Activated naive CD8-positive, alpha-beta T cell treated with anti-CD3 and anti-CD28 coated beads, Interleukin-2, amount 50 U/mL, for 16 hours (primary cell): ENCODE data around the gene SPAG16.
"Not testable (repeated sequence)": the region's sequence is repeated elsewhere in the genome, so short reads cannot be mapped to it uniquely, and the experiment has no call there.

Experiments
- DNase-seq: peaks from one replicate; pipeline ENCODE4 v3.0.0-alpha.2; 2020; ENCODE audit warnings: low read depth, low spot score

SPAG16 gene

DNA sequence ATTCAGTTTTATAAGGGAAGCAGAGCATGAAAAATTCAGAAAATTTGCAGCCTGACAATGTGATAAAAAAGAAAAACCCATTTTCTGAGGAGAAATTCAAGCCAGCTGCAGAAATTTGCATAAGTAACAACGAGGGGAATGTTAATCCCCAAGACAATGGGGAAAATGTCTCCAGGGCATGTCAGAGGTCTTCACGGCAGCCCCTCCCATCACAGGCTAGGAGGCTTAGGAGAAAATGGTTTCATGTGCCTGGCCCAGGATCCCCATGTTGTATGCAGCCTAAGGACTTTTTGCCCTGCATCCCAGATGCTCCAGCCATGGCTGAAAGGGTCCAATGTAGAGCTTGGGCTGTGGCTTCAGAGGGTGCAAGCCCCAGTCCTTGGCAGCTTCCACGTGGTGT is 714.7 kb downstream of the SPAG16 start:
- DNase-seq, result not testable (repeated sequence)

DNA sequence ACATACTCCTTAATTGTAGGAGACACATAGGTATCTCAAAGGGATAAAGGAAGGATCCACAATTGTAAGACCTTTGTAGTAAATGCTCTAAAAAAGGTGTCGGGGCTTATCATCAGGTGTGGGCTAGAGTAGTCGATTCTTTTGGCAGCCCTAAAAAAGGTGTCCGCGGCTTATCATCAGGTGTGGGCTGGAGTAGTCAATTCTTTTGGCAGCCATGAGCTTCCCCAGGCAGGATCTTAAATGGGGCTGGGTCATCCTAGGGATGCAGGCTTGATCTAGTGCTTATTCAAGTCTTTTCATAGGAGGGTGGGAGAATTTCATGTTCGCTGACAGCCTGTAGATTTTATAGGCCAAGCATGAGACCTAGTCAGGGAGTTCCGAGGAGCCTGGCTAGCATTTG is 720.2 kb downstream of the SPAG16 start:
- no peak for DNase-seq

GRCh38 chr2:214005337-214005736 is 721.1 kb downstream of the SPAG16 start:
- no peak for DNase-seq

GRCh38 chr2:214006601-214007000 is 722.3 kb downstream of the SPAG16 start:
- DNase-seq, result no peak

GRCh38 chr2:214011676-214012075 is 727.4 kb downstream of the SPAG16 start:
- no peak for DNase-seq

- no peak for DNase-seq
These were observed 730.4 kb downstream of the SPAG16 start for GRCh38 chr2:214014551-214015220.

DNA sequence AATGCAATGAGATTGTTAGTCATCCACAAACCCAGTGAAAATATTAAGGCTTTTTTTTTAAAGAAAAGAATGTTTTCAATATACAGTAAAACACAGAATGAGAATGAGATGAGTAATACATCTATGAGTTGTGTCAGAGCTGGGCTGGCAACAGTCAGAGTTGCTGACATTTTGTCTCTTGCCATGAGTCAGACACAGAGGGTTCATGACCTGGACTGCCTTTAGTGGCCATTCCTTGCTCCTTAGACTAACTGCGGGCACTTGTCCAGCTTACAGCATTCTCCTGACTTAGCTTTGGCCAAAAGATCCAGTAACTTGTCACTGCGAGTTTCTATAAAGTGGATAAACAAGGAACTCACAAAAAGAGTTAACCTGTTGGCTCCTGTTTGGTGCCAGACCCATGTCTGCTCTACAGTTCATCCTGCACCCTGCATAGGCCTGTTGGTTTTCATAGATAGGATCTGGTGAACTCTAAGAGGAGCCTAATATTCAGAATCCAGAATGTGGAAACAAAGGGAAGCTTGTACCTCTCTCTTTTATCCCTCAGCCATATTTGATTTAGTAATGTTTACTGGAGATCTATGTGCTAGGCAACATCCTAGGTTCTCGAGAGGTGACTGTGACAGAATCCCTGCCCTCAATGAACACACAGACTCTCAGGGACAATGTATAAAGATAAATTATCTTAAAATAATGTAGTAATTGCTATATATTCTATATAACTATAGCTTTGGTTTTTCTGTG is 735.1 kb downstream of the SPAG16 start:
- DNase-seq, result no peak

- DNase-seq, result no peak
These were observed 735.7 kb downstream of the SPAG16 start for GRCh38 chr2:214019973-214020345.

- no peak for DNase-seq
These were observed 744.9 kb downstream of the SPAG16 start for GRCh38 chr2:214029190-214029589.

- DNase-seq, result no peak
These were observed 747.3 kb downstream of the SPAG16 start for GRCh38 chr2:214031566-214031965.

DNA sequence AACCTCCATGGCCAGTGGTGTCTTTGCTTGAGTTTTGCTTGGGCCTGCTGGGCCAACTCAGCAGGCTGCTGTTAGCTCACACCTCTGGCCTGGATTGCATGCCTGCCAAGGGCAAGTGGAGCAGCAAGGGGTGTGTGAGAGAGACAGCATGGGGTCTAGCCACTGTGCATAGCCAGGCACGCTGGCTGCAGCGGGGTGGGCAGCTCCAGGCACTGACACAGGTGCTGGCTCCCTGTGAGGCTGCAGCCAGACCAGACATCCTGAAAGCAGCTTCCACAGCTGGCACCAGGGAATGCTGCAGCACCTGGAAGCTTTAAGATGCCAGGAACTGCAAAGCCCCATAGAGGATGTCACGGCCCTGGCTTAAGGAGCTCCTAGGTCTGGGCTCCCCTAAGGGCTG is 750.2 kb downstream of the SPAG16 start:
- DNase-seq, result no peak

- DNase-seq, result no peak
These were observed 751.0 kb downstream of the SPAG16 start for GRCh38 chr2:214035091-214035852.

GRCh38 chr2:214035921-214036320 is 751.7 kb downstream of the SPAG16 start:
- DNase-seq, result no peak

DNA sequence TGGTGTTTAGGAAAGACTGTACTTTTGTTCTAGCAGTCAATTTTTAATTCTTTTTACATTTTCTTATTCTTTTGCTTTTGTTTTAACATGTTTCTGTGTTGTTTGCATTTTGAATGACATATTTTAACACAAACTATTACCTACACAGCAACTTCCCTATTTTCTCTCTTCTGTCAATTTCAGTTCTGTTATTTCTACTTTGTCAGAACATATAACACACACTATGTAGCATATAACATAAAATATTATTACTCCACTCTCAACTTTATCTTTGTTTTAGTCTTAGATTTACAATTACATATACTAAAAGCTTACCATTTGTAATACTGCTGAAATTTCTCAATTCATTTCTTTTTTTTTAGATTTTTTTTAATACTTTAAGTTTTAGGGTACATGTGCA is 753.9 kb downstream of the SPAG16 start:
- DNase-seq, result no peak

DNA sequence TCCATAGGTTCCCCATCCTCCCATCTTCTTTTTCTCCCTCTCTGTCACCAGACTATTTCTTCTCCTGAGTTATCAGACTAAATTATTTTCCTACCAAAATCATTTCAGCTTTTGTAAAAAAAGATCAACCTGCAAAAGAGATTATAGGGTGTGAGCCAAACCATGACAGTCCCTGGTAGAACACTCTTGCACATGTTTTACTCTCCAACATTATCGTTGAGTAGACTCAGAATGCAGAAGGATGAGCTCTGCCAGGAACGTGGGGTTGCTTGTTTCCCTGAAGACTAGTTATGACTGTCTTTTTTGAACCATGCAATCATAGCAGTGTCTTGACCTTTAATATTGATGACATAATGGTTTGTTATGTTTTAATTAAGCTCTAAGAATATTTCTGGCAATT is 766.5 kb downstream of the SPAG16 start:
- DNase-seq, result no peak

- DNase-seq, result no peak
These were observed 767.3 kb downstream of the SPAG16 start for GRCh38 chr2:214051585-214051984.

DNA sequence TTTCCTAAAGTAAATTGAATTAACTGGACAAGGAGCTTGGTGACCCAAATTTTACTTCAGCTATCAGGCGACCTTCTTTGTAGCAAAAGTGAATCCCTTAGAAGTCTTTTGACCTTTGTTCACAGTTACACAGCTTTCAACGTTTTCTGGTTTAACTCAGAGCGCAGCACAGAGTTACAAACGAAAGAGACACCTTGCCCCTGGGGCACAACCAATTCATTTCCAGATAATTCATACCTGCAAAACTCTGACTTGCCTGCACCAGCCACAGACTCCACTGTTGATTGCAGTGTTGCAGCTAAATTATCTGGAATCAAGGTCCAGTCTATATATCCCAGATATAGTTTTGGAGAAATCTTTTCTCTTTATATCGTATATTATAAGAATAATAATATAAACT is 768.0 kb downstream of the SPAG16 start:
- no peak for DNase-seq

DNA sequence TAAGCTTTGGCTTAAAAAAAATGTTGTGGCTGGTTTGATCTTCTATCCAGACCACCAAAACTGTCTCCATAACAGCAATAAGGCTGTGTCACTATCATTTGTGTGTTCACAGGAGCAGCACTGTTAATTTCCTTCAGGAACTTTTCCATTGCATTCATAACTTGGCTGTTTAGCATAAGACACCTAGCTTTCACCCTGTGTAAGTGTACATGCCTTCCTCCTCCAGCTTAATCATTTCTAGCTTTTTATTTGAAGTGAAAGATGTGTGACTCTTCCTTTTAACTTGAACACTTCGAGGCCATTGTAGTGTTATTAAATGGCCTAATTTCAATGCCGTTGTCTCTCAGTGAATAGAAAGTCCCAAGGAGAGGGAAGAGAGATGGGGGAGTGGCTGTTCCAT is 773.7 kb downstream of the SPAG16 start:
- DNase-seq, result no peak

- DNase-seq, result not testable (repeated sequence)
These were observed 778.0 kb downstream of the SPAG16 start for GRCh38 chr2:214062279-214062678.

DNA sequence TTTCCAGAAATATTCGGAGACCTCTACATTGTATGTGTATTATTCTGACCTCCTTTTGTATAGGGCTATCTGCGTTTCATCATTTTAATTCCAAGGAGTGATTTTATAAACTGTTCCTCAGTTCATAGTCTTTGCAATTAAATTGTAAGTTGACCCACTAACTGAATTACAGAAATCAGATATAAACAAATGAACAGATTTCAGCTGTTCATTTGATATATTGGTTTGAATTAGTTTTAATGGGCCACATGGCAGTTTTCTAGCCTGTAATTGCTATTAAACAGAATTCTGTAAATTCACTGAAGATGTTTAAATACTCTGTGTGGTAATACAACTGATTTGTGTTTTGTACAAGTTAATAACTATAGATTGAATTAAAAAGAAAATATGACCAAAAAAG is 780.2 kb downstream of the SPAG16 start:
- no peak for DNase-seq

DNA sequence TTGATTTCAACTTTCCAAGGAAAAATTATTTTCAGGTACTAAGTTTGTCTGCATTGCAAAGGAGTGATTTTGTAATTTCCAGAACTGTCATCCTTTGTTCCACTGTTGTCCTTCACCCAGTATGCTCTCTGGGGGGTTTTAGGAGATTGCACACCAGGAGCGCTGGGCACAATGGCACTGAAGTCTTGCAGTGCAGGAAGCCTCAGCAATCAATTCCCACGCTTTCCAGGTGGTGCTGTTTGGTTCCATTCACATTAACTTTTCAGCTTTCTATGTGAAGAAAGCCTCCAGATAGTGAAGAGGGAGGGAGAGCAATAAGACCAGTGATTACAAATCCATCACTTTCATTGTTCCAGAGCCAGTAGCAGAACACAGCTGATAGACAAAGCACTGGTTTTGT is 782.6 kb downstream of the SPAG16 start:
- DNase-seq, result no peak

DNA sequence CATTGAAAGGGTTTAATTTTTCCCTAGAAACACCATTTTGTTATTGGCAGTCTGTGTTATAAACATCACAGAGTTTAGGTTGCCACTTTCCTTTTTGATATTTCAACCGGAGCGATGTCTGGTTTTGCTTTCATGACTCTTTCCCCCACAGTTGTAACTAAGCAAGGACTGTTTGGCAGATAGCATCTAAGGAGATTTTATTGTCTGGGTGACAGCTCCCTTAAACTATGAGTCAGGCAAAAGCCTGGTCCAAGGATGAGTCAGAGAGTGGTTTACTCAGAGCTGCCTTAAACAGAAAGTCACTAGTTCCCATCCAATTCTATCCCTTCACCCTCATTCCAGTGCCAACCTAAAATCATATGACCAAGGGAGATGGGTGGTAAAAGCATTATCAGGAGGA is 785.0 kb downstream of the SPAG16 start:
- no peak for DNase-seq

DNA sequence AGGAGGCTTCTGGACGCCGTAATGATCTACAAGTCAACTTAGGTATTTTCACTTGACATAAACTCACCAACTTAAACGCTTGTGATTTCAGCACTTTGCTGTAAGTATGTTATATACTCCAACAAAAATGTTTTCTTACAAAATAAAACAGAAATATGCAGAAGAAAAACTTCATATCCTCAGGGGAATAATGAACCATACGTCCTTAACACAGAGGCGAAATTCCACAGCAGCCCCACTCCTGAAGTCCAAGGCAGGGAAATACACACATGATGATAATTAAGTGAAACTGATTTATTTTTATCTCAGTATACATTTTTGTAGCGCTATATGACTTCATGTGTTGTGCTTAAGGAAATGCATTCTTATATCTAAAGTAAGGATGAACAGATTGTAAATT is 791.2 kb downstream of the SPAG16 start:
- DNase-seq, result no peak
